NCI-H69 (cell line): ENCODE measurements around the gene CYP2U1.

Experiments
- DNase-seq: peaks from one replicate; lab custom pipeline; 2025; lab: John Stamatoyannopoulos, UW

Gene CYP2U1

GRCh38 chr4:107987916-107988762, 56.8 kb downstream of the CYP2U1 start:
- no peak for DNase-seq

DNA sequence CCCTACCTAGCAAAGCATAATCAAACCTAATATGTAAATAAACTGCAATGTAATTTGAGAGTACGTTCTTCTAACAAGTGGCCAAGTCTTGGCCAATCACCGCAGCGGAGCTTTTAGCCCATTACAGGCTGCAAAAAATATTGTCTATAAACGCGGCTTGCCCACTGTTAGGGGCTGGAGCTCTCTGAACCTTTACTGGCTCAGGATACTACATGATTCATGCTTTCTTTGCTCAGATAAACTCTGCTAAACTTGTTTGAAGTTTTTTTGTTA, 57.4 kb downstream of the CYP2U1 start:
- DNase-seq: peak; percentile 43

DNA sequence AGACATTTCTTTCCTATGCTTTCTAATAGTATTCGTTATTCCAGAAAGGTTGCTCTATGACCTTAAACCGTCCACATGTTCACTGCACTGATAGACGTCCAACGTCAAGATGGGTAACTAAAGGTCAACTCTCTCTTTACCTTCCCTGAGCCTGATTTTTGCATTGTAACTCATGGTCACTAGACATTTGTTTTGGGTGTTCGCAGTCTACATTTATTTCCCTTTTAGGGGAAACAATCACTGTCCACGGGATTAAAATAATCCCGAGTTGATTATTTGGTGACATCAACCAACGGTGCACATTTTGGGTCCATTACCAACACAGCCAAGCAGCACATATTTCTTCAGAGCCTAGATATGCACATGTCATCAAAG, 57.8 kb downstream of the CYP2U1 start:
- peak; percentile 32 for DNase-seq

- peak; percentile 95 for DNase-seq
Observed at GRCh38 chr4:107989537-107990386, 58.4 kb downstream of the CYP2U1 start, which contains the start of gene HADH. Gene HADH (plus strand): TSS chr4:107989889. CDS start chr4:107989933, 44 bp downstream.

GRCh38 chr4:107991945-107992630, 60.7 kb downstream of the CYP2U1 start:
- DNase-seq: no peak

DNA sequence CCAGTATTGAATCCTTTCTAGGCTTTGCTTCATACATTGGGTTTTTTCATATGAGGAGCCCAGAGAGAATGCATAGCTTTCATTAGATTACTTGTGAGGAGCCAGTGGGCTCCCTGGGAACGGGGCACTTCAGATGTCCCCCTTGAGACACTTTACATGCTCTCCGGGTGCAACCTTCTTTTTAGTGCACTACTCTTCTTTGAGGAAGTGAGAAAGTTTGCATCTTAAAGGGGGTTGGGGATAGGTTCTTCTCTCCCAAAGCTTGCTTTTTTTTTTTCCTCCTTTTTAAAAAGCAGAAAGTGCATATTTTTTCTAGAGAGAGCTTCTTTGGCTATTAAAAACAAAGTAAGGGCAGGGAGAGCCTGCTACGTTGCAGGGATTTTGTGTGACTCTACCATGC, 62.6 kb downstream of the CYP2U1 start:
- DNase-seq: no peak

GRCh38 chr4:107994894-107995293, 63.5 kb downstream of the CYP2U1 start:
- no peak for DNase-seq

DNA sequence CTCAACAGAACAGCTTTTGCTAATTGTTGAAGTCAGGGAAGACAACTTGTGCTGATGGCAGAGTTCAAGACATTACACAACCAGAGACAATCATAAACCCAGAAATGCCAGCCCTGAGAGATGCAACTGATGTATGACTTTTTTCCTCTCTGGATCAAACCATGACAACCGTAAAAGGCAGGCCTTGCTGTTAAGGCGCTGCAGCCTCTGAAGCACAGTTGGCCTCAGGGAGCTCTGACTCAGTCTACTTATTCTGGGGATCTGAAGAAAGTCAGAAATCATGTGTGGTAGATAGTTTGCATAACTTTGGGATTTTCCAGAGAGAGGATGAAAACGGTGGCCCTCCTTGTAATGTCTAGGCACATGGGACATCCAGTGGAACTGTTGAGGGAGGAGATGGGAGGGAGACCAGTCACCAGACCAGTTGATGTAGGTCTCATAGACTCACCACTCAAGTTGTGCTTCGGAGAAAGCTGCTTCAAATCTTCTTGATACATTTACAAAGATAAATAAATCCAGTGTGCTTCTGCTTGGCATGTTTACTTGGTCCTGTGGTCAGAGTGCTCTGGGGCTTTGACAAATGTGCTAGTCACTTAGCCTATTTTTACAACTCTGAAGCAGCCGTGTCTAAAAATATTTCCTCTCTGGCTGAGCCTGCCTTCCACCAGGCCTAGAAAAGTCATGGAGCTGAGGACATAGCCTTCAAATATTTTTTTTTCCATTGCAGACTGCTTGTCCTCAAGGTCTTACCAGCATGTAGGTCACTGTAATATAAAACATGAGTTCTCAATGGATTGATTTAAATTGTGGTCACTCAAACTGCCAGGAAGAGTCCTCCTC, 65.8 kb downstream of the CYP2U1 start:
- no peak for DNase-seq

DNA sequence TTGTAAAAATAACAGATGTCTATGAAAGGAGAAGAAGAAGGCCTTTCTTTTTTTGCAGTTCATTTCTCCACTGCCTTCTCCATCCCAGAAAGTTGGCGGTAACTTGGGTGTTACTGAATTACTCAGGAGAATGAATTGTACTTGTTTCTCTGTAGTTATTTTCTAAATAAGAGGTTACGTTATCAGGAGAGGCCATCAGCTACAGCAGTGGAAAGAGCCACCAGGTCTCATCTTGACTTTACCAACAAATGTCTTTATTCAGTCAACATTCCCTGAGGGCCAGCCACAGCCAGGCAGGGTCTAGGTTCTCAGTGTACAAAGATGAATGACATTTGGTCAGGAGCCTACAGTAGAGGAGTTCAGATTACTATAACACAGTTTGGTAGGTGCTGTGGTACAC, 66.4 kb downstream of the CYP2U1 start:
- DNase-seq: peak; percentile 1

GRCh38 chr4:107999932-108000539, 68.7 kb downstream of the CYP2U1 start:
- DNase-seq: no peak

- DNase-seq: no peak
Observed at GRCh38 chr4:108001540-108002135, 70.3 kb downstream of the CYP2U1 start.
